ENCODE results near the gene CYP4X1.
A peak's percentile ranks its signal among the peaks of the same experiment; 100 is the strongest.

Gene CYP4X1

GRCh38 chr1:47031059-47031458 lies 7.6 kb downstream of the CYP4X1 start:
- 0 out of 2 replicates have a peak overlapping the region, but pooled peaks have one; percentile 0 for H2AFZ ChIP-seq (ENCODE audit: low read length)
- H3F3A ChIP-seq (ENCODE audit: low read depth), result no peaks in the 10 kb centered on the region
- no peaks in the 10 kb centered on the region for H3K79me2 ChIP-seq (ENCODE audit: insufficient read depth, low read length)
- no peak overlapping the region for H3K4me3 ChIP-seq (ENCODE audit: low read length, poor library complexity, severe bottlenecking)
- H3K9me2 ChIP-seq (replicated peaks; ENCODE audit: low read depth, low read length), result no peaks in the 10 kb centered on the region
- TF ChIP-seq, protein P1, sequence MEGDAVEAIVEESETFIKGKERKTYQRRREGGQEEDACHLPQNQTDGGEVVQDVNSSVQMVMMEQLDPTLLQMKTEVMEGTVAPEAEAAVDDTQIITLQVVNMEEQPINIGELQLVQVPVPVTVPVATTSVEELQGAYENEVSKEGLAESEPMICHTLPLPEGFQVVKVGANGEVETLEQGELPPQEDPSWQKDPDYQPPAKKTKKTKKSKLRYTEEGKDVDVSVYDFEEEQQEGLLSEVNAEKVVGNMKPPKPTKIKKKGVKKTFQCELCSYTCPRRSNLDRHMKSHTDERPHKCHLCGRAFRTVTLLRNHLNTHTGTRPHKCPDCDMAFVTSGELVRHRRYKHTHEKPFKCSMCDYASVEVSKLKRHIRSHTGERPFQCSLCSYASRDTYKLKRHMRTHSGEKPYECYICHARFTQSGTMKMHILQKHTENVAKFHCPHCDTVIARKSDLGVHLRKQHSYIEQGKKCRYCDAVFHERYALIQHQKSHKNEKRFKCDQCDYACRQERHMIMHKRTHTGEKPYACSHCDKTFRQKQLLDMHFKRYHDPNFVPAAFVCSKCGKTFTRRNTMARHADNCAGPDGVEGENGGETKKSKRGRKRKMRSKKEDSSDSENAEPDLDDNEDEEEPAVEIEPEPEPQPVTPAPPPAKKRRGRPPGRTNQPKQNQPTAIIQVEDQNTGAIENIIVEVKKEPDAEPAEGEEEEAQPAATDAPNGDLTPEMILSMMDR (conservative IDR thresholded peaks at IDR 0.05; ENCODE audit: low read length), result no peak
- no peak for TF ChIP-seq EZH2phosphoT487 (IDR thresholded peaks at IDR 0.05; ENCODE audit: borderline replicate concordance)
- H3K36me3 ChIP-seq (ENCODE audit: insufficient read depth, low read length), result no peaks in the 10 kb centered on the region
- H3K9ac ChIP-seq (ENCODE audit: low read depth, low read length, poor library complexity, severe bottlenecking), result no peak overlapping the region
- no peaks in the 10 kb centered on the region for H3K27me3 ChIP-seq (ENCODE audit: insufficient read depth, low read length, poor library complexity, severe bottlenecking)
- no peaks in the 10 kb centered on the region for H3K4me1 ChIP-seq (ENCODE audit: insufficient read depth, low read length, poor library complexity, severe bottlenecking)
- H3K4me2 ChIP-seq (ENCODE audit: low read depth, low read length, poor library complexity, severe bottlenecking), result no peak overlapping the region
- no peaks in the 10 kb centered on the region for H3K9me3 ChIP-seq (ENCODE audit: insufficient read depth, low read depth, low read length)
- H4K20me1 ChIP-seq (ENCODE audit: insufficient read depth, low read length, poor library complexity, severe bottlenecking), result no peaks in the 10 kb centered on the region

- 0 out of 2 replicates have a peak overlapping the region, but pooled peaks have one; percentile 0 for H2AFZ ChIP-seq (ENCODE audit: low read length)
- H3K9ac ChIP-seq (ENCODE audit: low read depth, low read length, poor library complexity, severe bottlenecking), result no peak overlapping the region
- no peaks in the 10 kb centered on the region for H3K9me3 ChIP-seq (ENCODE audit: insufficient read depth, low read depth, low read length)
- no peaks in the 10 kb centered on the region for H3K27me3 ChIP-seq (ENCODE audit: insufficient read depth, low read length, poor library complexity, severe bottlenecking)
- no peaks in the 10 kb centered on the region for H3F3A ChIP-seq (ENCODE audit: low read depth)
- H3K9me2 ChIP-seq (replicated peaks; ENCODE audit: low read depth, low read length), result no peaks in the 10 kb centered on the region
- no peaks in the 10 kb centered on the region for H3K79me2 ChIP-seq (ENCODE audit: insufficient read depth, low read length)
- H3K4me3 ChIP-seq (ENCODE audit: low read length, poor library complexity, severe bottlenecking), result no peak overlapping the region
- H3K4me1 ChIP-seq (ENCODE audit: insufficient read depth, low read length, poor library complexity, severe bottlenecking), result no peaks in the 10 kb centered on the region
- TF ChIP-seq, protein P1 (conservative IDR thresholded peaks at IDR 0.05; ENCODE audit: low read length), result no peak
- no peak for TF ChIP-seq EZH2phosphoT487 (IDR thresholded peaks at IDR 0.05; ENCODE audit: borderline replicate concordance)
- no peaks in the 10 kb centered on the region for H4K20me1 ChIP-seq (ENCODE audit: insufficient read depth, low read length, poor library complexity, severe bottlenecking)
- H3K4me2 ChIP-seq (ENCODE audit: low read depth, low read length, poor library complexity, severe bottlenecking), result no peak overlapping the region
- H3K36me3 ChIP-seq (ENCODE audit: insufficient read depth, low read length), result no peaks in the 10 kb centered on the region
Measured at GRCh38 chr1:47031585-47031984, 8.1 kb downstream of the CYP4X1 start.

- H3K9ac ChIP-seq (ENCODE audit: low read depth, low read length, poor library complexity, severe bottlenecking), result no peak overlapping the region
- H3F3A ChIP-seq (ENCODE audit: low read depth), result no peaks in the 10 kb centered on the region
- no peaks in the 10 kb centered on the region for H3K27me3 ChIP-seq (ENCODE audit: insufficient read depth, low read length, poor library complexity, severe bottlenecking)
- TF ChIP-seq EZH2phosphoT487 (IDR thresholded peaks at IDR 0.05; ENCODE audit: borderline replicate concordance), result no peak
- TF ChIP-seq, protein P1 (conservative IDR thresholded peaks at IDR 0.05; ENCODE audit: low read length), result no peak
- H4K20me1 ChIP-seq (ENCODE audit: insufficient read depth, low read length, poor library complexity, severe bottlenecking), result no peaks in the 10 kb centered on the region
- H3K4me2 ChIP-seq (ENCODE audit: low read depth, low read length, poor library complexity, severe bottlenecking), result no peak overlapping the region
- no peaks in the 10 kb centered on the region for H3K79me2 ChIP-seq (ENCODE audit: insufficient read depth, low read length)
- no peaks in the 10 kb centered on the region for H3K36me3 ChIP-seq (ENCODE audit: insufficient read depth, low read length)
- H3K9me3 ChIP-seq (ENCODE audit: insufficient read depth, low read depth, low read length), result no peaks in the 10 kb centered on the region
- H3K4me3 ChIP-seq (ENCODE audit: low read length, poor library complexity, severe bottlenecking), result no peak overlapping the region
- no peaks in the 10 kb centered on the region for H3K9me2 ChIP-seq (replicated peaks; ENCODE audit: low read depth, low read length)
- H2AFZ ChIP-seq (ENCODE audit: low read length), result no peak overlapping the region
- H3K4me1 ChIP-seq (ENCODE audit: insufficient read depth, low read length, poor library complexity, severe bottlenecking), result no peaks in the 10 kb centered on the region
Measured at GRCh38 chr1:47036764-47037163, 13.3 kb downstream of the CYP4X1 start.

Data from Loucy (cell line).